ENCODE measurements around the gene SCNN1A. TPM values are rescaled to one million over a fixed set of nuclear protein-coding genes. Genes with fewer than 3 reads are reported as not detected.
A peak's percentile ranks its signal among the peaks of the same experiment; 100 is the strongest.
"Not testable (repeated sequence)": the region's sequence is repeated elsewhere in the genome, so short reads cannot be mapped to it uniquely, and the experiment has no call there.

SCNN1A gene
- total and polyA plus RNA-seq, 4 donors: 86.6 to 312 (median 125) TPM

DNA sequence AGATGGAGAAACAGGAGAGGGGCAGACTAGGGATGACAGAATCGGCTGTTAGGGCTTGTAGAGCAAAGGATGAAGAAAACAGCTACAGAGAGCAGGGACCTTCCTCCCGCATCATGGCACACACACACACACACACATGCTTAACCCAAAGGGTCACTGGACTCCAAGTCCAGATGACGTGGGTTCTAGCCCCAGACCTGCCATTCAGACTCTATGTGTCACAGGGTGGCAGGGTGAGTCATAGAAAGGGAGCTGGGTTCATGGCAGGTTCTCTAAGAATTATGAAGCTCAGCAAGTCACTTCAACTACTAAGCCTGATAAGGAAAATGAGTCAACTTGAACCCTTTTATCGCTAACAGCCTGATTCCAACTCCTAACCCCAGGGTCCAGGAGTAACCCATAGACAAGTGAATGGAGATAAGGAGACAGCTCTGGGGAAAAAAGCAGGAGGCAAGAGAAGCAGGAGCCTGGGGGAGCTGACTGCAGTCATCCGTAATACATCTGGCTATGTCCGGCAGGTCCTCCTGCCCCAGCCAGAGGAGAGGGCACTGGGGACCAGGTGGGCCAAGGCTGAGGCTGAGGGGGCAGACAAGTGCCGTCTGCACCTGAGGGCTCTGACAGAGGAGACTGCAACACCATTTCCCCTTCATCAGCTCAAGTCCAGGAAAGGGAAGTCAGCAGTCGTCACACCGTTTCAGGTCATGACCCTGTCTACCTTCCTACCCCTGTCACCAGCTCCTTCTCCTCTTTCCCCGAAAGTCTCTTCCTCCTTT is 29.9 kb downstream of the SCNN1A start:
- H3K4me3 ChIP-seq: no peak overlapping the region
- peaks cover 4 to 27% (median 12%) of the 10 kb centered on the region in 5 donors for H3K4me1 ChIP-seq (ENCODE audit: control insufficient read depth in 5 of 5, insufficient read depth in 5 of 5, low read length in 5 of 5)
- H3K36me3 ChIP-seq (ENCODE audit: control insufficient read depth in 4 of 4, insufficient read depth in 4 of 4, low read length in 4 of 4): peaks cover 0 to 5% (median 0%) of the 10 kb centered on the region in 4 donors
- H3K9ac ChIP-seq (ENCODE audit: insufficient read depth in 1 of 2, low read length in 2 of 2): no peak overlapping the region
- H3K27ac ChIP-seq (ENCODE audit: low read depth in 1 of 2, low read length in 1 of 2): peak overlapping the region in 1 of 2 donors; percentile 86
- ATAC-seq (ENCODE audit: insufficient read depth, low FRiP score) (peak; percentile 10), DNase-seq (no peak)
- no peaks in the 10 kb centered on the region for H3K9me3 ChIP-seq (ENCODE audit: control insufficient read depth in 4 of 4, insufficient read depth in 3 of 4, low read length in 3 of 4)
- WGBS, 2 donors: 46 to 57% methylated on average over 10 of the region's 10 CpGs
- no peaks in the 10 kb centered on the region for H3K27me3 ChIP-seq (ENCODE audit: control insufficient read depth in 3 of 3, insufficient read depth in 3 of 3, low read length in 2 of 3)
- TF ChIP-seq, protein P1, sequence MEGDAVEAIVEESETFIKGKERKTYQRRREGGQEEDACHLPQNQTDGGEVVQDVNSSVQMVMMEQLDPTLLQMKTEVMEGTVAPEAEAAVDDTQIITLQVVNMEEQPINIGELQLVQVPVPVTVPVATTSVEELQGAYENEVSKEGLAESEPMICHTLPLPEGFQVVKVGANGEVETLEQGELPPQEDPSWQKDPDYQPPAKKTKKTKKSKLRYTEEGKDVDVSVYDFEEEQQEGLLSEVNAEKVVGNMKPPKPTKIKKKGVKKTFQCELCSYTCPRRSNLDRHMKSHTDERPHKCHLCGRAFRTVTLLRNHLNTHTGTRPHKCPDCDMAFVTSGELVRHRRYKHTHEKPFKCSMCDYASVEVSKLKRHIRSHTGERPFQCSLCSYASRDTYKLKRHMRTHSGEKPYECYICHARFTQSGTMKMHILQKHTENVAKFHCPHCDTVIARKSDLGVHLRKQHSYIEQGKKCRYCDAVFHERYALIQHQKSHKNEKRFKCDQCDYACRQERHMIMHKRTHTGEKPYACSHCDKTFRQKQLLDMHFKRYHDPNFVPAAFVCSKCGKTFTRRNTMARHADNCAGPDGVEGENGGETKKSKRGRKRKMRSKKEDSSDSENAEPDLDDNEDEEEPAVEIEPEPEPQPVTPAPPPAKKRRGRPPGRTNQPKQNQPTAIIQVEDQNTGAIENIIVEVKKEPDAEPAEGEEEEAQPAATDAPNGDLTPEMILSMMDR (IDR thresholded peaks at IDR 0.05; ENCODE audit: control extremely low read depth, extremely low read depth): no peak

DNA sequence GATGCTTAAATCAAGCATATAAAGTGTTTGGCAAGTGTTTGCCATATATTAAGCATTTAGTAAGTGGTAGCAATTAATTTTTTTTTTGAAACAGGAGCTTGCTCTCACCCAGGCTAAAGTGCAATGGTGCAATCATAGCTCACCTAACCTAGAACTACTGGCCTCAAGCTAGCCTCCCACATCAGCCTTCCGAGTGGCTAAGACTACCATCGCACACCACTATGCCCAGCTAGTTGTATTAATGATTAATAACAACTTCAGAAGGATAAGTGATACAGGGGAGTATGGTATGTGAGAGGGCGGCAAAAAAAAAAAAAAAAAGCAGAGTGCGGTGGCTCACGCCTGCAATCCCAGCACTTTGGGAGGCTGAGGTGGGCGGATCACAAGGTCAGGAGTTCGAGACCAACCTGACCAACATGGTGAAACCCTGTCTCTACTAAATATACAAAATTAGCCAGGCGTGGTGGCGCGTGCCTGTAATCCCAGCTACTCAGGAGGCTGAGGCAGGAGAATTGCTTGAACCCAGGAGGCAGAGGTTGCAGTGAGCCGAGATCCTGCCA is 31.2 kb downstream of the SCNN1A start:
- peaks cover 7 to 40% (median 20%) of the 10 kb centered on the region in 5 donors for H3K4me1 ChIP-seq (ENCODE audit: control insufficient read depth in 5 of 5, insufficient read depth in 5 of 5, low read length in 5 of 5)
- peaks cover 0 to 12% (median 0%) of the 10 kb centered on the region in 4 donors for H3K36me3 ChIP-seq (ENCODE audit: control insufficient read depth in 4 of 4, insufficient read depth in 4 of 4, low read length in 4 of 4)
- not testable (repeated sequence) for H3K9ac ChIP-seq (ENCODE audit: insufficient read depth in 1 of 2, low read length in 2 of 2); DNase-seq; H3K27ac ChIP-seq (ENCODE audit: low read depth in 1 of 2, low read length in 1 of 2); ATAC-seq (ENCODE audit: insufficient read depth, low FRiP score); H3K27me3 ChIP-seq (ENCODE audit: control insufficient read depth in 3 of 3, insufficient read depth in 3 of 3, low read length in 2 of 3); H3K4me3 ChIP-seq; H3K9me3 ChIP-seq (ENCODE audit: control insufficient read depth in 4 of 4, insufficient read depth in 3 of 4, low read length in 3 of 4)
- 89 to 94% methylated on average over 11 of the region's 11 CpGs for WGBS, 2 donors

DNA sequence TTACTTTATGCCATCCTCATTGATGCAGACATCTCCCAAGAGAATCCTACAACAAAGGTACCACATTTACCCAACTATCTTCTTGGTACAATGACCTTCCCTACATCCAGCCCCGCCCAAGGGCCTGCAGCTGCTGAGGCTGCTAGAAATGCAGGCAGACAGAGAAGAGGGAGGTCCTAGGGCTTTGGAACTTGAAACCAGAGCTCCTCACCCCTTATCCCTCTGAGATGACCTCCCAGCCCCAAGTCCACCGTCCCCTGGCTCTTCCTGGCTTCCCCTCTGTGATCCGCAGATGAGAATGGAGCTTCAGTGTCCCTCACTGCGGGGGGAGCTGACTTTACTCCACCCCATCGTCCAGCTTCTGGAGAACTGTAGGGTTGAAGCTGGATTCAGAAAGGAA is 31.8 kb downstream of the SCNN1A start:
- 71 to 75% methylated on average over 5 of the region's 5 CpGs for WGBS, 2 donors

More for the DNA sequence above, 31.8 kb downstream of the SCNN1A start:
- H3K36me3 ChIP-seq (ENCODE audit: control insufficient read depth in 4 of 4, insufficient read depth in 4 of 4, low read length in 4 of 4): peaks cover 0 to 12% (median 0%) of the 10 kb centered on the region in 4 donors
- ATAC-seq (ENCODE audit: insufficient read depth, low FRiP score) (no peak), DNase-seq (no peak)
- no peak overlapping the region for H3K4me3 ChIP-seq
- H3K27me3 ChIP-seq (ENCODE audit: control insufficient read depth in 3 of 3, insufficient read depth in 3 of 3, low read length in 2 of 3): no peaks in the 10 kb centered on the region
- H3K9me3 ChIP-seq (ENCODE audit: control insufficient read depth in 4 of 4, insufficient read depth in 3 of 4, low read length in 3 of 4): no peaks in the 10 kb centered on the region
- TF ChIP-seq, protein P1 (IDR thresholded peaks at IDR 0.05; ENCODE audit: control extremely low read depth, extremely low read depth): no peak
- no peak overlapping the region for H3K9ac ChIP-seq (ENCODE audit: insufficient read depth in 1 of 2, low read length in 2 of 2)
- H3K27ac ChIP-seq (ENCODE audit: low read depth in 1 of 2, low read length in 1 of 2): peak overlapping the region in 1 of 2 donors; percentile 7
- H3K4me1 ChIP-seq (ENCODE audit: control insufficient read depth in 5 of 5, insufficient read depth in 5 of 5, low read length in 5 of 5): peaks cover 10 to 47% (median 27%) of the 10 kb centered on the region in 5 donors

Data from lung (tissue), 12 donors.